ENCODE measurements around the gene ZSCAN21. TPM values are rescaled to one million over a fixed set of nuclear protein-coding genes. Genes with fewer than 3 reads are reported as not detected.

Gene ZSCAN21
- total RNA-seq, 1 experiment from 2014 or later, result 24.3 TPM

DNA sequence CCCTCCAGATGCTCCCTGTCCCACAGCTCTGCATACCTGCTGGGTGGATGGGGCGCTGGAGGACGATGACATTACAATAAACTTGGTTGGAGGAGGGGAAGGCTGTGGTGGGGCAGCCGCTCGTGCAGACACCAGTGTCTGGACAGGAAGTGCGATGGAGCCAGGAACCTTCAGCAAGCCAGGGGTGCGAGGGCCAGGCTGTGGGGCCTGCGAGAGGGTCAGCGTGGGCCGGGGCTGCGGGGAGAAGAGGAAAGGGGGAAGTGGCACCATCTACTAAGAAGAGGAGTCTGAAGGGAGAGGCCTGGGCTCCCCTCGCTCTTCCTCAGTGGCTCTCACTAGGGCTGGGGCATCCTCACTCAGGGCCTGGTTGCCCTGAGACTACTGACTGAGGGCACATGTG is 58.3 kb downstream of the ZSCAN21 start:
- H3K4me2 ChIP-seq (ENCODE audit: insufficient read depth, insufficient read length, low read length), result no peak overlapping the region
- no peak overlapping the region for H4K91ac ChIP-seq (ENCODE audit: insufficient read length, low read depth, low read length)
- no peak overlapping the region for H2BK20ac ChIP-seq (ENCODE audit: low read depth, low read length, poor library complexity, severe bottlenecking)
- H3K23me2 ChIP-seq (ENCODE audit: insufficient read length, low read depth, low read length, poor library complexity, severe bottlenecking), result no peaks in the 10 kb centered on the region
- H3K4ac ChIP-seq (ENCODE audit: low read depth, low read length), result no peak overlapping the region
- H3K9me3 ChIP-seq (ENCODE audit: control insufficient read depth, low read depth, low read length), result no peaks in the 10 kb centered on the region
- no peak overlapping the region for H3K9ac ChIP-seq (ENCODE audit: extremely low read depth, insufficient read length, low read length)
- Mint-ChIP-seq H3K27me3 (ENCODE audit: low read depth) (no peaks in the 10 kb centered on the region; the same call in 1 of the 2 replicates), H3K4me3 (no peak overlapping the region), H3K4me1 (no peaks in the 10 kb centered on the region), H3K27ac (no peak overlapping the region; a peak in 1 of 7 replicates), H3K36me3 (ENCODE audit: insufficient read depth in 1 of 3, low read depth in 3 of 3) (peaks cover 63 to 87% (median 86%) of the 10 kb centered on the region in 3 experiments), H3K9me3 (no peaks in the 10 kb centered on the region)
- no peak overlapping the region for H4K8ac ChIP-seq (replicated peaks; ENCODE audit: insufficient read length, low read depth, low read length)
- no peak overlapping the region for H2BK5ac ChIP-seq (ENCODE audit: insufficient read length, low read length)
- no peak overlapping the region for H2BK120ac ChIP-seq (ENCODE audit: low read depth, low read length, poor library complexity, severe bottlenecking)
- no peak overlapping the region for H3K56ac ChIP-seq (ENCODE audit: insufficient read length, low read depth, low read length)
- H3K27me3 ChIP-seq (ENCODE audit: insufficient read depth, low read length), result no peaks in the 10 kb centered on the region
- H4K5ac ChIP-seq (ENCODE audit: insufficient read length, low read depth, low read length), result no peak overlapping the region
- H2AK5ac ChIP-seq (ENCODE audit: insufficient read length, low read length), result no peak overlapping the region
- no peak for DNase-seq
- H2AFZ ChIP-seq (ENCODE audit: low read length), result no peak overlapping the region
- H3K79me1 ChIP-seq (ENCODE audit: insufficient read depth, low read depth, low read length, poor library complexity, severe bottlenecking), result no peaks in the 10 kb centered on the region
- WGBS (ENCODE audit: extremely low coverage, insufficient read length, low lambda C conversion rate), result no CpG with 5 or more reads among the region's 11 CpGs
- H2BK12ac ChIP-seq (ENCODE audit: insufficient read length, low read depth, low read length), result no peak overlapping the region
- no peak overlapping the region for H3T11ph ChIP-seq (ENCODE audit: low read length)
- H2BK15ac ChIP-seq (ENCODE audit: low read depth, low read length), result no peak overlapping the region
- no peak overlapping the region for H3K18ac ChIP-seq (ENCODE audit: insufficient read length, low read depth, low read length)
- no peaks in the 10 kb centered on the region for H3K4me1 ChIP-seq (ENCODE audit: insufficient read depth, low read length)
- H3K79me2 ChIP-seq (ENCODE audit: insufficient read depth, low read length), result no peaks in the 10 kb centered on the region
- TF ChIP-seq, protein P1, sequence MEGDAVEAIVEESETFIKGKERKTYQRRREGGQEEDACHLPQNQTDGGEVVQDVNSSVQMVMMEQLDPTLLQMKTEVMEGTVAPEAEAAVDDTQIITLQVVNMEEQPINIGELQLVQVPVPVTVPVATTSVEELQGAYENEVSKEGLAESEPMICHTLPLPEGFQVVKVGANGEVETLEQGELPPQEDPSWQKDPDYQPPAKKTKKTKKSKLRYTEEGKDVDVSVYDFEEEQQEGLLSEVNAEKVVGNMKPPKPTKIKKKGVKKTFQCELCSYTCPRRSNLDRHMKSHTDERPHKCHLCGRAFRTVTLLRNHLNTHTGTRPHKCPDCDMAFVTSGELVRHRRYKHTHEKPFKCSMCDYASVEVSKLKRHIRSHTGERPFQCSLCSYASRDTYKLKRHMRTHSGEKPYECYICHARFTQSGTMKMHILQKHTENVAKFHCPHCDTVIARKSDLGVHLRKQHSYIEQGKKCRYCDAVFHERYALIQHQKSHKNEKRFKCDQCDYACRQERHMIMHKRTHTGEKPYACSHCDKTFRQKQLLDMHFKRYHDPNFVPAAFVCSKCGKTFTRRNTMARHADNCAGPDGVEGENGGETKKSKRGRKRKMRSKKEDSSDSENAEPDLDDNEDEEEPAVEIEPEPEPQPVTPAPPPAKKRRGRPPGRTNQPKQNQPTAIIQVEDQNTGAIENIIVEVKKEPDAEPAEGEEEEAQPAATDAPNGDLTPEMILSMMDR (conservative IDR thresholded peaks at IDR 0.05), result no peak
- H3K14ac ChIP-seq (ENCODE audit: insufficient read depth, low read length), result no peak overlapping the region
- H3K27ac ChIP-seq (ENCODE audit: insufficient read length, low read depth, low read length), result no peak overlapping the region
- no peaks in the 10 kb centered on the region for H4K20me1 ChIP-seq (ENCODE audit: control insufficient read depth, insufficient read depth, insufficient read length)
- no peak overlapping the region for H3K23ac ChIP-seq (ENCODE audit: insufficient read length, low read depth, low read length)
